Heart left ventricle (tissue), 11 donors: ENCODE measurements around the gene UBL7. TPM values are rescaled to one million over a fixed set of nuclear protein-coding genes. Genes with fewer than 3 reads are reported as not detected.

Experiments
- microRNA-seq, 4 donors: library from miRNA; unstranded; fragments of <30 nt; microRNA quantifications; one replicate each; pipeline versions ENCODE4 to v1.2.0, GENCODE V29; 2017 to 2020
- polyA plus RNA-seq, 2 donors: library from polyadenylated mRNA; stranded (reverse); fragments of 200-250 nt; gene quantifications; one replicate each; pipeline ENCODE4 v1.2.3, GENCODE V29; 2013
- total RNA-seq, 9 donors: library from RNA; depleted of rRNA in 2 of 9; stranded (reverse); fragments of >200 nt in 2 of 9; fragmentation: NEBNext Ultra II Directional in 3 of 9; extraction: Animal tissue kit (Norgen Biotek cat#: 25700) in 3 of 9; gene quantifications; one replicate each; pipeline versions ENCODE4 v1.1.0 to v1.2.4, GENCODE V29; 2016 to 2023
- donor health status: ischemic (EF 13 %, LVEDD 7.1; RV severe dilation, severe dysfunction).
- donor health status: healthy with polysubstance abuse.
- donor health status: DM: no; HTN: yes; CAD: no.
- donor health status: DM: no; HTN: no; CAD: no.
- donor health status: ischemic (EF 25% LVEDD 5.7; RV mildly dilated, moderate dysfunction).
- donor health status: healthy.
- donor health status: DM: yes; HTN: yes; CAD: no.
- donor health status: PGD.
- donor health status: nonischemic (EF 23%, LVEDD 6.1; RV moderate dilation, normal function).

Gene UBL7
- total and polyA plus RNA-seq, 11 donors = 40.6 to 102 (median 49.5) TPM

Small RNAs within 50 kb of the gene (microRNA-seq; reads per million reads assigned to microRNA genes)
- 0 reads per million in 4 donors for gene MIR6881

Other genes starting within 250 kb of the UBL7 start
- not detected for gene CCDC33, start 224.8 kb downstream of the UBL7 start, total RNA-seq
- under 1 TPM in 1 of 2 donors, not detected in 1; 0.08 TPM for gene CCDC33, start 224.8 kb downstream of the UBL7 start, polyA plus RNA-seq
- 1 to 10 TPM in 5 of 9 donors, under 1 TPM in 4; 0.09 to 3.4 (median 1.6) TPM for gene CYP11A1, start 93.5 kb downstream of the UBL7 start, total RNA-seq
- gene CYP11A1, start 93.5 kb downstream of the UBL7 start, polyA plus RNA-seq = under 1 TPM; 0.07 to 0.46 TPM
- 1 to 10 TPM in 8 of 9 donors, under 1 TPM in 1; 0.81 to 7.5 (median 1.9) TPM for gene SEMA7A, start 27.2 kb downstream of the UBL7 start, total RNA-seq
- gene SEMA7A, start 27.2 kb downstream of the UBL7 start, polyA plus RNA-seq = under 1 TPM; 0.53 to 0.98 TPM
- 1 to 10 TPM; 1.3 to 4.3 (median 2.6) TPM for gene ARID3B, start 80.1 kb upstream of the UBL7 start, total RNA-seq
- gene ARID3B, start 80.1 kb upstream of the UBL7 start, polyA plus RNA-seq = 1 to 10 TPM; 1.9 to 2.1 TPM
- gene CLK3, start 154.7 kb upstream of the UBL7 start, total RNA-seq = 10 to 100 TPM; 32.8 to 75.9 (median 49.9) TPM
- 10 to 100 TPM; 31.0 to 43.5 TPM for gene CLK3, start 154.7 kb upstream of the UBL7 start, polyA plus RNA-seq
- gene EDC3, start 234.9 kb upstream of the UBL7 start, total RNA-seq = 10 to 100 TPM in 8 of 9 donors, 1 to 10 TPM in 1; 7.3 to 23.0 (median 16.5) TPM
- gene EDC3, start 234.9 kb upstream of the UBL7 start, polyA plus RNA-seq = 10 to 100 TPM in 1 of 2 donors, 1 to 10 TPM in 1; 8.3 to 17.1 TPM